ENCODE measurements around the gene IPO7. TPM values are rescaled to one million over a fixed set of nuclear protein-coding genes. Genes with fewer than 3 reads are reported as not detected.

IPO7 gene
- total RNA-seq, 1 donor from 2014 or later: 200 TPM

DNA sequence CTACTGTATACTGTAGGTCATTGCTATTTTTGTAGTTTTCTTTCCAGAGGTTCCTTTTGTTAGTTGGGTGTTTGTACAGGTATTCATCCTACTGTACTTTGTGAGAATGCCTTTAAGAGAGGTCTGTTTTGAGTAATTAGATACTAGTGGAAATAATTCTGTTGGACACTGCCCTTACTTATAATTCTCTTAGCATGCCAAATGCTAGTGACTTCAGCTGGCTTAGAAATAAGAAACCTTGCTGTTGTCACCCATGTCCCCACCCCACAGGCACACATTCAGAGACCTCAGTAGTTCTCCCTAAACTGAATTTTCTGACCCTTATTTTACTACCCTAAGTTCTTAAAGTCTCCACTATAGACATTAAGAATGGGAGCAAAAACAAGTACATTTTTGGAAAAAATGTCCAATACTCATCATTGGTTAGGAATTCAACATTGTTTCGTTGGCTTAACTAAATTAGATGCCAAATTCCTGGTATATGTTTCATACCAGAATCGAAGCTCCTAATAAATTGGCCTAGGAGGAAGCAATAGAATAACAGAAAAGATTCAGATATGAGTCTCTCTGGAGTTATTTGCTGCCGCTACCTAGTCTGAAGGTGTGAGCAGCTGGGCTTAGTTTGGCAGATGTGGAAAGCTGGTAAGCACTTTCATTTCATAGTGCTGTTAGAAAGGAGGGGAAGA lies 104.8 kb downstream of the IPO7 start:
- Mint-ChIP-seq H3K27me3 (no peaks in the 10 kb centered on the region), H3K9me3 (no peaks in the 10 kb centered on the region), H3K27ac (no peak overlapping the region), H3K36me3 (ENCODE audit: low read depth) (peaks cover 25% of the 10 kb centered on the region), H3K4me3 (no peak overlapping the region), H3K4me1 (peaks cover 2% of the 10 kb centered on the region)
- DNase-seq: no peak
- intact Hi-C loops (cut with micrococcal nuclease): no loop called here

DNA sequence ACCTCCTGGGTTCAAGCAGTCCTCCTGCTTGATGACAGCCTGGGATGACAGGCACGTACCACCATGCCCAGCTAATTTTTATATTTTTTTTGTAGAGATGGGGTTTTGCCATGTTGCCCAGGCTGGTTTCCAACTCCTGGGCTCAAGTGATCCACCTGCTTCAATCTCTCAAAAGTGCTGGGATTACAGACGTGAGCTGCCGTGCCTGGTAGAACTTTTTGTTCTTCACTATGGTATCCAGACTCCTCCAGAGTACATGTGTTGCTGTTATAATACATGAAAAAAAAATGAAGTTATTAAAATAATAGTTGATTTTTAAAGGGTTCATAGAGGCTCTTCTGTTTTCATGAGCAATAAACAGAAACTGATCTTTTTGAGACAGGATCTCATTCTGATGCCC lies 105.9 kb downstream of the IPO7 start:
- Mint-ChIP-seq H3K4me3 (no peak overlapping the region), H3K36me3 (ENCODE audit: low read depth) (peaks cover 26% of the 10 kb centered on the region), H3K27ac (no peak overlapping the region), H3K27me3 (no peaks in the 10 kb centered on the region), H3K9me3 (no peaks in the 10 kb centered on the region), H3K4me1 (peaks cover 2% of the 10 kb centered on the region)
- intact Hi-C loops (cut with micrococcal nuclease): no loop called here
- no peak for DNase-seq

DNA sequence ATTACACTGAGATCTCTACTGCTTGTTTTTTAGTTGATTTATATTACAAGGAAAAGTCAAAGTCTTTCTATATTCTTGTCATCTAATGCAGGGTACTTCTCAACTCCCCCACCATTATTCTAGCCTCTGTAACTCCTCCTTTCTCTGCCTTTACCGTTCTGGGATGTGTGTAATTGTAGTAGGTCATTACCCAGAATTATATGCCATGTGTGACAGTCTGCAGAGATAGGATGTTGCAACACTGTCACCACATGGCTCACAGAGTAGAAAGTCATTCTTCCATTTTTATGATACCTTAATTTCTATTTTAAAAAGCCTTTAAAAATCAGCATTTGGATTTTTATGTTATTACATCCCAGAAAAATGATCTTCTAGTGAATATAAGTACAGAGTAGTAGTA lies 109.0 kb downstream of the IPO7 start:
- no peaks in the 10 kb centered on the region for H3K9me3 Mint-ChIP-seq
- no peaks in the 10 kb centered on the region for H3K4me1 Mint-ChIP-seq
- intact Hi-C loops (cut with micrococcal nuclease): no loop called here
- no peaks in the 10 kb centered on the region for H3K27me3 Mint-ChIP-seq
- DNase-seq: no peak
- peaks cover 33% of the 10 kb centered on the region for H3K36me3 Mint-ChIP-seq (ENCODE audit: low read depth)
- H3K27ac Mint-ChIP-seq: no peak overlapping the region
- H3K4me3 Mint-ChIP-seq: no peak overlapping the region

DNA sequence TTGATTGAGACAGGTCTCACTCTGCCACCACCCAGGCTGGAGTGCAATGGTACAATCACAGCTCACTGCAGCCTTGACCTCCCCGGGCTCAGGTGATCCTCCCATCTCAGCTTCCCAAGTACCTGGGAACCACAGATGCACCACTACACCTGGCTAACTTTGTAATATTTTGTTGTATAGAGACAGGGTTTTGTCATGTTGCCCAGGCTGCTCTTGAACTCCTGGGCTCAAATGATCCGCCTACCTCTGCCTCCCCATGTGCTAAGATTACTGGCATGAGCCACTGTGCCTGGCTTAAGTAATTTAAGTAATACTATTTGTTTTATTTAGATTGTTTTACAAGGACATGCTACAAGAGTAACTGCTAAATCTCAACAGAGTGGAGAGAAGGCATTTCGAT lies 109.9 kb downstream of the IPO7 start:
- no peak overlapping the region for H3K4me3 Mint-ChIP-seq
- intact Hi-C loops (cut with micrococcal nuclease): no loop called here
- no peaks in the 10 kb centered on the region for H3K4me1 Mint-ChIP-seq
- no peak overlapping the region for H3K27ac Mint-ChIP-seq
- DNase-seq: no peak
- H3K9me3 Mint-ChIP-seq: no peaks in the 10 kb centered on the region
- H3K36me3 Mint-ChIP-seq (ENCODE audit: low read depth): peaks cover 33% of the 10 kb centered on the region
- H3K27me3 Mint-ChIP-seq: no peaks in the 10 kb centered on the region

DNA sequence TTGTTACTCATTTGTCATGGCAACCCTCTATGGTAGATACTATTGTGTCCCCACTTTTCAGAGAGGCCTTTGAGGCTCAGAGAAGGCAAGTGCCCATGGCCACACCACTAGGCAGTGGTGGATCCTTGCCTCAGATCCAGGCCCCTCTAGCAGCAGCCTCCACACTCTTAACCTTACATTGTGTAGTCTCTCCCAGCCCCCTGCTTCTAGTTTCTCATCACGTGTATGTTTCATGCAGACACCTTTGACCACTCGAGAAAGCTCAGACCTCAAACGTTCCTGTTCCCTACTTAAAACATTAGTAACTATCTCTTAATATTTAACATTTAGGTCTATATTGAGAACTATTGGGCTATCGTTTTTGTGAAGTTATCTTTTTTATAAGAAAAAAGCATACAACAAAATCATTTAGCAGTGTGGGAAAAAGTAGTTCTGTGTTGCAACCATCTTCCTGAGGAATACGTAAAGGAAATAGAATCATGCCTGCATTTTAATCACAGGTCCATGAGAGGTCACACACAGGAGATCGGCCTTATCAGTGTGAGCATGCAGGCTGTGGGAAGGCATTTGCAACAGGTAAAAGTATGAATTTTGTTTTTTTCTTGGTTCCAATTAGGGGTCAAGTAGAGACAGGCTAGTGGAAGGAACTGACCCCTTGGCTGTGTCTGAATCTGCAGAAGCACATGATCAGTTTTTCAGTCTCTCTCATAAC lies 111.5 kb downstream of the IPO7 start:
- H3K9me3 Mint-ChIP-seq: no peaks in the 10 kb centered on the region
- peaks cover 34% of the 10 kb centered on the region for H3K36me3 Mint-ChIP-seq (ENCODE audit: low read depth)

More for the DNA sequence above, 111.5 kb downstream of the IPO7 start:
- H3K27ac Mint-ChIP-seq: no peak overlapping the region
- H3K27me3 Mint-ChIP-seq: no peaks in the 10 kb centered on the region
- intact Hi-C loops (cut with micrococcal nuclease): no loop called here
- DNase-seq: no peak
- no peak overlapping the region for H3K4me3 Mint-ChIP-seq
- H3K4me1 Mint-ChIP-seq: no peaks in the 10 kb centered on the region

Other genes starting within 250 kb of the IPO7 start
- gene DENND5A, start 119.3 kb upstream of the IPO7 start, total RNA-seq: 59.9 and 60.7 TPM in 2 replicates
- 26.5 and 30.5 TPM in 2 replicates for gene TMEM41B, start 70.1 kb upstream of the IPO7 start, total RNA-seq
- 38.6 and 39.2 TPM in 2 replicates for gene ZNF143, start 76.4 kb downstream of the IPO7 start, total RNA-seq
- 55.5 and 57.7 TPM in 2 replicates for gene WEE1, start 189.0 kb downstream of the IPO7 start, total RNA-seq

All from activated CD4-positive, alpha-beta T cell treated with anti-CD3 and anti-CD28 coated beads, Interleukin-2, amount 10 ng/mL, durations not matched to agents 24 days and 14 days (primary cell).